Activated naive CD8-positive, alpha-beta T cell treated with anti-CD3 and anti-CD28 coated beads, Interleukin-2, amount 10 ng/mL, durations not matched to agents 7 days and 5 days (primary cell): Measurements from ENCODE around the gene GNAZ. TPM values are rescaled to one million over a fixed set of nuclear protein-coding genes. Genes with fewer than 3 reads are reported as not detected.

Experiments used
- ATAC-seq: fragments of 150-1000 bp; cut with Tn5 transposase; one replicate; pipeline ENCODE4 v1.10.0; 2021; ENCODE audit warnings: low read depth, moderate library complexity
- POLR2A ChIA-PET: fragments of 350-600 bp; sonication (Branson Sonifier 250); formaldehyde crosslinking; loops from one replicate; lab custom pipeline; 2021; ENCODE audit warnings: antibody characterized with exemption; lab: Charles Lee
- DNase-seq: peaks from one replicate; pipeline ENCODE4 v3.0.0; 2021
- H3K27ac Mint-ChIP-seq: one replicate; pipeline ENCODE4 v1.8.0; 2022; ENCODE audit warnings: mild to moderate bottlenecking, mixed read lengths
- H3K27me3 Mint-ChIP-seq: one replicate; pipeline ENCODE4 v1.8.0; 2022; ENCODE audit warnings: mild to moderate bottlenecking, moderate library complexity, mixed read lengths
- H3K36me3 Mint-ChIP-seq: one replicate; pipeline ENCODE4 v1.8.0; 2021; ENCODE audit warnings: mild to moderate bottlenecking, mixed read lengths
- H3K4me1 Mint-ChIP-seq: one replicate; pipeline ENCODE4 v1.8.0; 2021; ENCODE audit warnings: mixed read lengths
- H3K4me3 Mint-ChIP-seq: one replicate; pipeline ENCODE4 v1.8.0; 2022; ENCODE audit warnings: mild to moderate bottlenecking, moderate library complexity, mixed read lengths
- H3K9me3 Mint-ChIP-seq: one replicate; pipeline ENCODE4 v1.8.0; 2021; ENCODE audit warnings: mixed read lengths
- total RNA-seq, 2 experiments: library from RNA; stranded (reverse); gene quantifications; one replicate each; pipeline ENCODE4 v1.2.3, GENCODE V29; 2021

GNAZ gene
- total RNA-seq, 2 experiments from 2014 or later: 0.20 to 0.22 TPM

DNA sequence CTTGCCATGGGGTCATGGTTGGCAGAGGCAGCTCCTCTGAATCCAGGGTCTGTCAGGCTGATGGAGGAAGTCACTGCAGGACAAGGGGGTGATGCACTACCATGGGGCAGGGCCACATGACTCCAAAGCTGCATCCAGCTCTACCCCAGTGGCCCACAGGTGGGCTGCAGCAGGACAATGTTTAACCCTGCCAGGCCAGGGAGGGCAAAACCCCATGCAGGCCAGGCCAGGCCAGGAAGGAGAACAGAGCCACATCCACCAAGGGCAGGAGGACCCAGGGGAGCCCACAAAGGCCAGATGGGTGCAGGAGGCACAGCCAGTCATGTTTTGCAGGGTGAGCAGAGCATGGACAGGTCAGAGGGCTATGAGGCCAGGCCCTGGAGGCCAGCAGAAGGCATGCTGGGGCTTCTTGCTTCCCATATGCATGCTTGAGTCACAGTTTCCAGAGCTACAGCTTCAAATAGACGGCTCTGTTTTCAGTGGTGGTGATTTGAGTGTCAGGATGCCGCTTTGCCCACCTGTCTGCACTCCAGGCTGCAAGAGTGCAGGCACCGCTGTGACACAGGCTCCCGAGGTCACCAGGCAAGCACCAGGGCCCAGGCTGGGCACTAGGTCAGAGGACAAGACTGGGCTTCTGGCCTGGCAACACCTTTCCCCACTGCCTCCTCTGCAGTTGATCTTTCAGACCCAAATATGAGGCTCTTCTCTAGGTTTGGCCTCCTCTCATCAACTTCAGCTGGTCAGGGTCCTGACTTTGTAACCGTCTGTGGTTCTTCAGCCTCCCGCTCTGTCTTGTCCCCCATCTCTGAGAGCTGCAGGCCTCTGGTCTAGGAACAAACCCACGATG, 48.6 kb downstream of the GNAZ start:
- Mint-ChIP-seq H3K27me3 (peaks cover 1% of the 10 kb centered on the region), H3K4me3 (no peak overlapping the region), H3K4me1 (peaks cover 8% of the 10 kb centered on the region), H3K27ac (peak overlapping the region; percentile 76), H3K36me3 (peaks cover 2% of the 10 kb centered on the region), H3K9me3 (no peaks in the 10 kb centered on the region)
- DNase-seq: no peak
- no peak for ATAC-seq
- POLR2A ChIA-PET: interaction anchor here (0.7 to 1.2 kb wide), 5 partner anchors 10 to 62 kb away, joined by 3 to 6 read pairs (median 3); partner anchors contain the start of gene RSPH14

DNA sequence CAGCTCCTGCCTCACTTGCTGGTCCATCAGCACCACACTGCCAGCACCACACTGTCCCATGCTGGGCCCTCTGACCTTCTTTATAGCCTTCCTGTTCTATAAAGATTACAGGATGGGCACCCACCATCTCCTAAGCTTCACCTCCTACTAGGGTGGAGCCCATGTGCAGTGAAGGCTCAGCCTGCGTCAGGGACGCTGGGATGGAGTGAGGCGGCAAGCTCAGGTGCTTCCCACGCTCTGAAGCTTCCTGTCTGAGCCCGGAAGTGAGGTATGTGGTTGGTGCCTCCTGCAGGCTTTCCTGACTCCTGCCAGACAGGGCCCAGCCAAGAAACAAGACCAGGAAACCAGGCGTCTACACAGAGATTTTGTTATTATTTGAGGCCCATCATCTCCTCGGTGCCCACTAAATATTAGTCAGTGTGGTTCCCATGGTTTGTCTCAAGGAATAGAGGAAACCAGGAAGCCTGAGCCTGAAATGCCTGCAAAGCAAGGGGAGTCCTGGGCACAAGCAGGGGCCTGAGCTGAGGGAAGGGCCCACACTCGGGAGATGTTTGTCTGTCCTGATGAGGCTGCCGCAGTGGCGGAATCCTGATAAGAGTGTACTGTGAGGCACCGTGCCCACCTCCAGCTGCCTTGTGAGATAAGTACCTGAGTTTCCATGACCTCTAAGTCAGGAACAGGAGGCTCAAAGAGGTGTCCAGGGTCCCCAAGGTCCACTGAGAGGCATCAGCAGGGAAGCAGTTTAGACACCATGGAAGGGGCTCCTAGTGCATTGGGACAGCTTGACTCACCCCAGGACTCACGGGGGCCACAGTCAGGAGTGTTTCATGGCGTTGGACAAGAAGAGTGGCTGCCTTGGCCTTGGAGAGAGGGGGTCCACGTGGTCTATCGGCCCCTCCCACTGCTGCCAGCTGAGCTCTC, 49.4 kb downstream of the GNAZ start:
- Mint-ChIP-seq H3K9me3 (no peaks in the 10 kb centered on the region), H3K4me1 (peaks cover 8% of the 10 kb centered on the region), H3K27ac (peak overlapping the region; percentile 76), H3K4me3 (peak overlapping the region; percentile 3), H3K27me3 (peaks cover 1% of the 10 kb centered on the region), H3K36me3 (peaks cover 2% of the 10 kb centered on the region)
- ATAC-seq: peak; percentile 71
- POLR2A ChIA-PET: interaction anchor here (0.7 to 1.2 kb wide), 5 partner anchors 11 to 61 kb away, joined by 3 to 6 read pairs (median 3); partner anchors contain the start of gene RSPH14
- peak; percentile 48 for DNase-seq

DNA sequence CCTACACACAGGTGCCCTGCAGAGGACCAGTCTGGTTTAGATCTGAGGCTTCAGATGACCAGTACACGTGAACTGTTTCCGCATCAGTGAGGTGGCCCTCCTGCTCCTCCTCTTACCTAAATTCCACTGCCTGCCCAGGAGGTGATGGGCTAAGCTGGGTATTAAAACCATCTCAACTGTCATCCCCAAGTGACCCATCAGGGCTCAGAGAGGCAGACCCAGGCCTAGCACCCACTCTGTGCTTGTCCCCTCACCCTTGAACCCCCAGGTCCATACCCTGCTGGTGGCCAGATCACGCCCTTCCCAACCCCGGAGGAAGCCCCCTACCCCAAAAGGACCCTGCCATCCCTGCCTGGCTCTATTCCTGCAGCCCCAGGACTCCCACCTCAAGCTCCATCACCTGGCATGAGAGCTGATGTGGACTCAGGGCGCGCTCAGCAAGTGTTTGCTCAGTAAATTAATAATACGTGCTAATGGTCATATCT, 50.1 kb downstream of the GNAZ start:
- H3K4me1 Mint-ChIP-seq: peaks cover 8% of the 10 kb centered on the region
- H3K27ac Mint-ChIP-seq: no peak overlapping the region
- DNase-seq (no peak), ATAC-seq (no peak)
- H3K36me3 Mint-ChIP-seq: peaks cover 2% of the 10 kb centered on the region
- no peaks in the 10 kb centered on the region for H3K9me3 Mint-ChIP-seq
- POLR2A ChIA-PET: interaction anchor here (0.7 to 1.1 kb wide), 2 partner anchors 17 to 61 kb away, joined by 3 read pairs; no protein-coding TSS in a partner anchor
- H3K4me3 Mint-ChIP-seq: no peak overlapping the region
- peaks cover 3% of the 10 kb centered on the region for H3K27me3 Mint-ChIP-seq

DNA sequence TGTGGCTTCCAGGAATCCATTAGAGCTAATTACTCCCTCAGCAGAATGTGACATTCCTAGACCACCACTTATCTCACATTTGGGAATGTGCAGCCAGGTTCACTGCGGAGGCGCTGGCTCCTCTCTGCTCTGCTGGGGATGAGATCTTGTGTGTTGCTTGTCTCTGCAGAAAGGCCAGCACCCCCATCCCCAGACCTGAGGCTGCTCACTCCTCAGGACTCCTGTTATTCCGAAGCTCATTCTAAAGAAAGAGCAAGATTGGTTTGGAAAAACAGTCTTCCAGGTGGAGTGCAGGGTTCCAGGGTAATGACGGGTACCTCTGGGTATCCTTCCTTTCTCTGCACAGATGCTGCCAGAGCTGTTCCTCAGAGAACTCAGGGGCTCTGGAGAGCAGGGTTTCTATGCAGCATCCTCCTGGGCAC, 50.7 kb downstream of the GNAZ start:
- ATAC-seq (no peak), DNase-seq (no peak)
- POLR2A ChIA-PET: interaction anchor here (0.7 kb wide), 1 partner anchor 16 kb away, joined by 3 read pairs; no protein-coding TSS in a partner anchor
- peaks cover 8% of the 10 kb centered on the region for H3K4me1 Mint-ChIP-seq
- H3K36me3 Mint-ChIP-seq: peaks cover 2% of the 10 kb centered on the region
- H3K27ac Mint-ChIP-seq: no peak overlapping the region
- no peak overlapping the region for H3K4me3 Mint-ChIP-seq
- no peaks in the 10 kb centered on the region for H3K9me3 Mint-ChIP-seq
- peaks cover 3% of the 10 kb centered on the region for H3K27me3 Mint-ChIP-seq

DNA sequence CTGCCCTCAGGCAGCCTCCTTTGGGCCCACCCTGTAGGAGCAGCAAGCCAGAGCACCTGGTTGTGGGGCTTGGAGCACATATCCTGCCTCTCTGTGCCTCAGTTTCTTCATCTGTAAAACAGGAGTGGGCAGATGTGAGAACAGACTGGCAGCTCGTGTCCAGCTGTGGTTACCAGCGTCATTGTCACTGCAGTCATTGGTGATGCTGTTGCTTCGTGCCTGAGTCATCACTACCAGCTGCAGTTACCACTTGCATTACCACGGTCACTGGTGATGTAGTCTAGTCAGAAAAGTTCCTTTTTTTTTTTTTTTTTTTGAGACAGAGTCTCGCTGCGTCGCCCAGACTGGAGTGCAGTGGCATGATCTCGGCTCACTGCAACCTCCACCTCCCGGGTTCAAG, 51.1 kb downstream of the GNAZ start:
- Mint-ChIP-seq H3K27ac (no peak overlapping the region), H3K27me3 (peaks cover 3% of the 10 kb centered on the region), H3K4me3 (no peak overlapping the region), H3K36me3 (peaks cover 2% of the 10 kb centered on the region), H3K9me3 (no peaks in the 10 kb centered on the region), H3K4me1 (peaks cover 8% of the 10 kb centered on the region)
- POLR2A ChIA-PET: interaction anchor here (0.7 kb wide), 1 partner anchor 16 kb away, joined by 3 read pairs; no protein-coding TSS in a partner anchor
- DNase-seq (no peak), ATAC-seq (no peak)

DNA sequence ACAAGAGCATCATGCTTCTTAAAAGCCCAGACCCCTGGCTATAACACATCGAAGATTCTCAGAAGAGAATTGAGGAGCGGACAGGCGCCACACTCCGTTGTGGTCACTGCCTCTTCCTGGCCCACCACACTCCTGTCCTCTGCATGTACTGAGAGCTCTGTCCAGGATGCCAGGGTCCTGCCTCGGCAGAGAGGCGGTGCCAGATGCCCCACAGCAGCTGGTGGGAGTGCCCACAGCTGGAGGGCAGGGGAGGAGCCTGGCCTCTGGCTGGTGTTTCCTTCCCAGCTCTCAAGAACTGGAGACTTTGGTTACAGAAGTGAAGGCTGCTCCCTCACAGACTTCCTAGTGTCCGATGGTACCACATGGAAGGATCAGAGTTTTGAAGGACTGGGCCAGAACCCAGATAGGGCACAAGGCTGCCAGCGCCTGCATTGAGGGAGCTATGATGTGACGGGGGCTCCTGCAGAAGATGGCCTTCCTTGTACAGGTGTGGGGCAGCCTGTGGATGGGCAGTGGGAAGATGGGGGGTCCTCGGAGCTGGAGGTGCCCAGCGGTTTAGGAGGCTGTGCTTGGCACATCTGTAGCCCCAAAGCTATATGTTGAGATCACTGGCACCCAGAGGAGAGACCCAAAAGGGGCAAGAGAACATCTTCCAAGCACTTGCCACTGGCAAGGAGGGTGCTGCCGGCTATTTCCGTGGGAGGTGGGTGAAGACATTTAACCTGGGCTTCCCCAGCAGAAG, 52.1 kb downstream of the GNAZ start:
- POLR2A ChIA-PET: no interaction called here
- peaks cover 8% of the 10 kb centered on the region for H3K4me1 Mint-ChIP-seq
- DNase-seq: no peak
- ATAC-seq: no peak
- peaks cover 2% of the 10 kb centered on the region for H3K36me3 Mint-ChIP-seq
- no peaks in the 10 kb centered on the region for H3K9me3 Mint-ChIP-seq
- H3K27me3 Mint-ChIP-seq: peaks cover 3% of the 10 kb centered on the region
- H3K27ac Mint-ChIP-seq: no peak overlapping the region
- H3K4me3 Mint-ChIP-seq: no peak overlapping the region

DNA sequence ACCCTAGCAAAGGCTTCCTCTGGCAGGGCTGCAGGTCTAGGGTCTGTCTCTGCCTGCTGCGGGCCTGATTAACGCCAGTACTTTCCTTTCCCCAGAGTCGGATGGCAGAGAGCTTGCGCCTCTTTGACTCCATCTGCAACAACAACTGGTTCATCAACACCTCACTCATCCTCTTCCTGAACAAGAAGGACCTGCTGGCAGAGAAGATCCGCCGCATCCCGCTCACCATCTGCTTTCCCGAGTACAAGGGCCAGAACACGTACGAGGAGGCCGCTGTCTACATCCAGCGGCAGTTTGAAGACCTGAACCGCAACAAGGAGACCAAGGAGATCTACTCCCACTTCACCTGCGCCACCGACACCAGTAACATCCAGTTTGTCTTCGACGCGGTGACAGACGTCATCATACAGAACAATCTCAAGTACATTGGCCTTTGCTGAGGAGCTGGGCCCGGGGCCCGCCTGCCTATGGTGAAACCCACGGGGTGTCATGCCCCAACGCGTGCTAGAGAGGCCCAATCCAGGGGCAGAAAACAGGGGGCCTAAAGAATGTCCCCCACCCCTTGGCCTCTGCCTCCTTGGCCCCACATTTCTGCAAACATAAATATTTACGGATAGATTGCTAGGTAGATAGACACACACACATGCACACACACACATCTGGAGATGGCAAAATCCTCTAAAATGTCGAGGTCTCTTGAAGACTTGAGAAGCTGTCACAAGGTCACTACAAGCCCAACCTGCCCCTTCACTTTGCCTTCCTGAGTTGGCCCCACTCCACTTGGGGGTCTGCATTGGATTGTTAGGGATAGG, 52.9 kb downstream of the GNAZ start:
- Mint-ChIP-seq H3K36me3 (peaks cover 2% of the 10 kb centered on the region), H3K9me3 (no peaks in the 10 kb centered on the region), H3K27ac (no peak overlapping the region), H3K4me1 (peaks cover 9% of the 10 kb centered on the region), H3K4me3 (no peak overlapping the region), H3K27me3 (peaks cover 3% of the 10 kb centered on the region)
- ATAC-seq: no peak
- POLR2A ChIA-PET: no interaction called here
- no peak for DNase-seq

DNA sequence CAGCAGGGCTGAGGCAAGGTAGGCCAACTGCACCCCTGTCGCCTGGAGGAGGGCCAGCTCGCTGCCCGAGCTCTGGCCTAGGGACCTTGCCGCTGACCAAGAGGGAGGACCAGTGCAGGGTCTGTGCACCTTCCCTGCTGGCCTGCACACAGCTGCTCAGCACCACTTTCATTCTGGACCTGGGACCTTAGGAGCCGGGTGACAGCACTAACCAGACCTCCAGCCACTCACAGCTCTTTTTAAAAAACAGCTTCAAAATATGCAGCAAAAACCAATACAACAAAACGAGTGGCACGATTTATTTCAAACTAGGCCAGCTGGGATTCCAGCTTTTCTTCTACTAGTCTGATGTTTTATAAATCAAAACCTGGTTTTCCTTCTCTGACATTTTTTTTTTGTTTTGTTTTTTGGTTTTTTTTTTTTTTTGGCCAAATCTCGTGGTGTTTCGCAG, 53.5 kb downstream of the GNAZ start:
- POLR2A ChIA-PET: no interaction called here
- Mint-ChIP-seq H3K36me3 (peaks cover 2% of the 10 kb centered on the region), H3K27ac (no peak overlapping the region), H3K4me1 (peaks cover 12% of the 10 kb centered on the region), H3K27me3 (peaks cover 3% of the 10 kb centered on the region), H3K9me3 (no peaks in the 10 kb centered on the region), H3K4me3 (no peak overlapping the region)
- ATAC-seq (no peak), DNase-seq (no peak)

DNA sequence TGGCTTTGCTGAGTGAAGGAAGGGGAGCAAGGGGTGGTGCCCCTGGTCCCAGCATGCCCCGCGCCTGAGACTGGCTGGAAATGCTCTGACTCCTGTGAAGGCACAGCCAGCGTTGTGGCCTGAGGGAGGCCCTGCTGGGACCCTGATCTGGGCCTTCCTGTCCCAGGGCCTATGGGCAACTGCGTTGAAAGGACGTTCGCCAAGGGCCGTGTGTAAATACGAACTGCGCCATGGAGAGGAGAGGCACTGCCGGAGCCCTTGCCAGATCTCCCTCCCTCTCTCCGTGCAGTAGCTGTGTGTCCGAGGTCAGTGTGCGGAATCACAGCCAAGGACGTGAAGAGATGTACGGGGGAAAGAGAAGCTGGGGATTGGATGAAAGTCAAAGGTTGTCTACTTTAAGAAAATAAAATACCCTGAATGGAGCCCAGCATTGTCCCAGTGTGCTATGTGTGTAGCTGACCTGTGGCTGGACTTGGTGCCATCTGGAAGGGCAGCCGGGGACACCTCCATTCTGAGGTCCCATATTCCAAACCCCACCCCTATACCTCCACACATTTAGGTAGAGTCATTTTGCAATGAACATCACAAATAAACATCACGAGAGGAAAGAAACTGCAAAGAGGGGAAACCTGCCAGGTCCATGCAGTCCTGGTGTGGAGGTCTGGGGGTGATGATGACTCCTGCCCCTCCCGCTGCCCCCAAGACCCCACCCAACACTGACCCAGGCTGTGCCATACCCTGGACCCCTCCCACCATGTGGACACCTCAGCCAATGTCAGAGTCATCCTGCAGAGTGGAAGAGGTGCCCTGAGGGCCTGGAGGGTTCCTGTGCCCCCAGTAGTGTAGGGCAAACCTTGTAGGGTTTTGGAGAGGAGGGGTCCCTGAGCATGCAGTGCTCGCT, 54.5 kb downstream of the GNAZ start:
- no peak overlapping the region for H3K4me3 Mint-ChIP-seq
- DNase-seq: no peak
- no peaks in the 10 kb centered on the region for H3K9me3 Mint-ChIP-seq
- no peak overlapping the region for H3K27ac Mint-ChIP-seq
- H3K27me3 Mint-ChIP-seq: peaks cover 5% of the 10 kb centered on the region
- H3K36me3 Mint-ChIP-seq: no peaks in the 10 kb centered on the region
- H3K4me1 Mint-ChIP-seq: peaks cover 5% of the 10 kb centered on the region
- POLR2A ChIA-PET: no interaction called here
- no peak for ATAC-seq

DNA sequence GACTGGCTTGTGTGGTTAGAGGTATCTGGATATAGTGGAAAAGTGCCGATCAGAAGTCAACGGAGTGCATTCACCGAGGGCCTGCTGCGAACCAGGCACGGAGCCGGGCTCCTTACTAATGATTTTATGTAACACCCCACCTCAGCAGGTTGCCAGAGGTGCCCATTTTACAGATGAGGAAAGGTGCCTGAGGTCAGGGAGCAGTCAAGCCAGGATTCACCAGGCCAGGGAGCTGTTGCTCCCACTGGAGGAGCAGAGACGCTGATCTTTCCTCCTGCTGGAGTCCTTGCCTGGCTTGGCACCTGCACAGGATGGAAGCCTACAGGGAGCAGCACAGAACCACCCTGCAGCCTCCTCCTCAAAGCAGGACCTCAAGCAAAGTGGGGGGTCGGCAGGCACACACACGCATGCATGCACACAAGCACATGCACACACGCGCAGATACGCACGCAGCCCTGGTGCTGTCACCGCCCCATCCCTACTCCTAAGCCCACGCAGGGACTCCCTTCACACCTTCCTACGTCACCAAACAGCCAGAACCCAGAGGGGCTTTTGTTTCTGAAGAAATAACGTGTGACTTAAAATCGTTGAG, 55.3 kb downstream of the GNAZ start:
- POLR2A ChIA-PET: no interaction called here

More for the DNA sequence above, 55.3 kb downstream of the GNAZ start:
- ATAC-seq (no peak), DNase-seq (no peak)
- H3K27me3 Mint-ChIP-seq: peaks cover 5% of the 10 kb centered on the region
- peaks cover 4% of the 10 kb centered on the region for H3K4me1 Mint-ChIP-seq
- H3K36me3 Mint-ChIP-seq: no peaks in the 10 kb centered on the region
- H3K9me3 Mint-ChIP-seq: no peaks in the 10 kb centered on the region
- H3K4me3 Mint-ChIP-seq: no peak overlapping the region
- H3K27ac Mint-ChIP-seq: no peak overlapping the region
